ENCODE data around the gene TNKS2. TPM values are rescaled to one million over a fixed set of nuclear protein-coding genes. Genes with fewer than 3 reads are reported as not detected.
"Not testable (repeated sequence)": the region's sequence is repeated elsewhere in the genome, so short reads cannot be mapped to it uniquely, and the experiment has no call there.

Gene TNKS2
- total RNA-seq = 10 to 100 TPM; 38.5 to 43.2 TPM

GRCh38 chr10:91797874-91798648, at the start of gene TNKS2:
TSS of gene TNKS2 (plus strand) at chr10:91798426. CDS start at chr10:91798691, 265 bp downstream.
- TF ChIP-seq POLR2A (IDR thresholded peaks at IDR 0.05) (peak; percentile 95), POLR2AphosphoS5 (IDR thresholded peaks at IDR 0.05) (peak; percentile 94), CTCF (IDR thresholded peaks at IDR 0.05) (peak in 2 of 4 experiments; percentile 13 to 23)
- H3K36me3 ChIP-seq = no peaks in the 10 kb centered on the region
- H3K9me3 ChIP-seq = no peaks in the 10 kb centered on the region
- H3K4me3 ChIP-seq = peak within 1 kb of the TSS; percentile 87 to 99
- H3K27me3 ChIP-seq (replicated peaks; ENCODE audit: insufficient read depth) = no peaks in the 10 kb centered on the region
- H3K27ac ChIP-seq = peak within 1 kb of the TSS; percentile 90 to 98
- WGBS = under 1% methylated on average over 30 of the region's 64 CpGs
- DNase-seq (ENCODE audit: low spot score) = peak; percentile 90
- intact Hi-C loops (cut with DNase I) = loop anchor here (10.0 kb wide), 2 partner anchors 127 to 163 kb away; partner anchors contain the start of genes BTAF1 and PPP1R3C
- H3K4me1 ChIP-seq (replicated peaks) = no peaks in the 10 kb centered on the region

DNA sequence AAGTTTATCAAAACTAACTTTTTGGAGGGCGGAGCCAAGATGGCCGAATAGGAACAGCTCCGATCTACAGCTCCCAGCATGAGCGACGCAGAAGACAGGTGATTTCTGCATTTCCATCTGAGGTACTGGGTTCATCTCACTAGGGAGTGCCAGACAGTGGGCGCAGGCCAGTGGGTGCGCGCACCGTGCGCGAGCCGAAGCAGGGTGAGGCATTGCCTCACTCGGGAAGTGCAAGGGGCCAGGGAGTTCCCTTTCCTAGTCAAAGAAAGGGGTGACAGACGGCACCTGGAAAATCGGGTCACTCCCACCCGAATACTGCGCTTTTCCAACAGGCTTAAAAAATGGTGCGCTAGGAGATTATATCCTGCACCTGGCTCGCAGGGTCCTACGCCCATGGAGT, 48.6 kb upstream of the TNKS2 start:
- H3K36me3 ChIP-seq; H3K27ac ChIP-seq; H3K4me1 ChIP-seq (replicated peaks); H3K9me3 ChIP-seq; DNase-seq (ENCODE audit: low spot score); intact Hi-C loops (cut with DNase I); H3K4me3 ChIP-seq; H3K27me3 ChIP-seq (replicated peaks; ENCODE audit: insufficient read depth): not testable (repeated sequence)
- WGBS = 90% methylated on average over 13 of the region's 20 CpGs

GRCh38 chr10:91756286-91756685, 41.9 kb upstream of the TNKS2 start:
- no peak for DNase-seq (ENCODE audit: low spot score)
- H3K4me1 ChIP-seq (replicated peaks) = no peaks in the 10 kb centered on the region
- H3K36me3 ChIP-seq = no peaks in the 10 kb centered on the region
- H3K27ac ChIP-seq = no peak overlapping the region
- no peaks in the 10 kb centered on the region for H3K27me3 ChIP-seq (replicated peaks; ENCODE audit: insufficient read depth)
- H3K9me3 ChIP-seq = no peaks in the 10 kb centered on the region
- no peak overlapping the region for H3K4me3 ChIP-seq
- intact Hi-C loops (cut with DNase I) = loop anchor here (5.0 kb wide), 1 partner anchor 156 kb away; no protein-coding TSS in a partner anchor
- TF ChIP-seq CTCF (IDR thresholded peaks at IDR 0.05) = no peak
- no peak for TF ChIP-seq POLR2AphosphoS5 (IDR thresholded peaks at IDR 0.05)
- no peak for TF ChIP-seq POLR2A (IDR thresholded peaks at IDR 0.05)
- 77% methylated on average over 2 of the region's 2 CpGs for WGBS

- no peaks in the 10 kb centered on the region for H3K9me3 ChIP-seq
- WGBS = 55% methylated on average over 3 of the region's 3 CpGs
- no peaks in the 10 kb centered on the region for H3K4me1 ChIP-seq (replicated peaks)
- DNase-seq (ENCODE audit: low spot score) = no peak
- H3K27ac ChIP-seq = no peak overlapping the region
- H3K4me3 ChIP-seq = no peak overlapping the region
- H3K36me3 ChIP-seq = no peaks in the 10 kb centered on the region
- no peaks in the 10 kb centered on the region for H3K27me3 ChIP-seq (replicated peaks; ENCODE audit: insufficient read depth)
- TF ChIP-seq POLR2AphosphoS5 (IDR thresholded peaks at IDR 0.05) = no peak
- TF ChIP-seq CTCF (IDR thresholded peaks at IDR 0.05) = peak in 3 of 4 experiments; percentile 49 to 65 (median 63)
- intact Hi-C loops (cut with DNase I) = loop anchor here (5.0 kb wide), 1 partner anchor 154 kb away; no protein-coding TSS in a partner anchor
Observed at GRCh38 chr10:91758303-91759146, 39.7 kb upstream of the TNKS2 start.

GRCh38 chr10:91759581-91759986, 38.6 kb upstream of the TNKS2 start:
- WGBS = 88% methylated on average over 5 of the region's 5 CpGs
- intact Hi-C loops (cut with DNase I) = loop anchor here (5.0 kb wide), 1 partner anchor 153 kb away; no protein-coding TSS in a partner anchor
- no peak for DNase-seq (ENCODE audit: low spot score)

More at GRCh38 chr10:91759581-91759986, 38.6 kb upstream of the TNKS2 start:
- Histone ChIP-seq H3K36me3 (no peaks in the 10 kb centered on the region), H3K4me3 (no peak overlapping the region), H3K27me3 (replicated peaks; ENCODE audit: insufficient read depth) (no peaks in the 10 kb centered on the region), H3K9me3 (no peaks in the 10 kb centered on the region), H3K4me1 (replicated peaks) (no peaks in the 10 kb centered on the region), H3K27ac (no peak overlapping the region)
- TF ChIP-seq CTCF (IDR thresholded peaks at IDR 0.05) (no peak), POLR2AphosphoS5 (IDR thresholded peaks at IDR 0.05) (no peak), POLR2A (IDR thresholded peaks at IDR 0.05) (no peak)

All from prostate gland (tissue), 2 donors.